HG02798 (cell line): ENCODE measurements around the gene MTM1.

Source experiments
- ATAC-seq: cut with Tn5 transposase; IDR thresholded peaks from one replicate; pipeline ENCODE4 v1.9.1; 2021; ENCODE audit warnings: mild to moderate bottlenecking; ENCODE audit not compliant: unreplicated experiment, poor library complexity

The MTM1 gene

DNA sequence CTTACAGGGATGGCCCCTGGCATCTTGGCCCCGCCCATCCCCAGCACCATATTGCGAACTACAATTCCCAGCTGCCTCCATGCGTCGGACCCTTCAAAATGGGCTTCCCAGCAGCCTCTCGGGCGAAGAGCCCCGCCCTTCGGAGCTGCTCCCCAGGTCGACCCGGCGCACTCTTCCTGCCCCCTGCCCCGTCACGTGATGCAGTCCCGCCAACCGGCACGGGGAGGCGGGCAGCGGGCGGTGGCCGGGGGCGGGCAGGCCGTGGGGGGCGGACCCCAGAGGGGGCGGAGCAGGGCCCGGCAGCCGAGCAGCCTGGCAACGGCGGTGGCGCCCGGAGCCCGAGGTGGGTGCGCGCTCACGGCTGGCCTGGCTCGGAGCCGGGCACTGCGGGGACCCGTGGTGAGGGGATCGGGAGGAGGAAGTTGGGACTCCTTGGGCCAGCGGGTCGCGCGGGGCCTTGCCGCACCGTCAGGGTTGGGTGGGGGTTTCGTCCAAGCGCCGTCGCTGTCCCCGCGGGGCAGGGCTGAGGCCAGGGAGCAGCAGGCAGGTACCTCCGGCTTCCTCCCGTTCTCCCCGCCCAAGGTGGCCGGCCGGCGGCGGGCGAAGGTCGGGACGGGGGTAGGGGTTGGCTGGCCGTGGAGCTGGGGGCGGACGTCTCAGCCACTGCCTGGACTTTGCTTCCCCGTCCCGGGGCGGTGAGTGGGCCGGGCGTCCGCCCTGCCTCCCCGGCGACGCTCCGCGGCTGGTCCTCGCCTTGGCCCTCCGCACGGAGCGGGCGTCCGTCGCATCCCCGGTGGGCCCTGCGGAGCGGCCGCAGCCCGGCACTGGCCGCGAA, at the start of gene MTM1:
MTM1 (plus strand) TSS at position 302 of the 835 bp plus-strand sequence. CDS start 23,994 bp downstream, outside the sequence.
- peak; percentile 97 for ATAC-seq

DNA sequence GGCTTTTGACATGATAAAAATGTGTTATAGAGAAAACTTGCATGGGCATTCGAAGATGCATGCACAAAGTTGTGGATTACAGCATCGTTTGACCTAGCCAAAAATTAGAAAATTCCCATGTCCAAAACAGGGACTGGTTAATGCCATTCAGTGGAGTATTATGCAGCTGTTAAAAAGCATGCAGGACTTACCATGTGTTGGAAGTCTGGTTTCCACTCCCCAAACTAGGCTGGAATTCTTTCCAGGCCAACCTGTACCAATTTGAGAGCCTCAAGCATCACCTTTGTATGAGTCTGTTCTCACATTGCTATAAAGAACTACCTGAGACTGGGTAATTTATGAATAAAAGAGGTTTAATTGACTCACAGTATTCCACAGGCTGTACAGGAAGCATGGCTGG, 45.9 kb upstream of the MTM1 start:
- no peak for ATAC-seq

DNA sequence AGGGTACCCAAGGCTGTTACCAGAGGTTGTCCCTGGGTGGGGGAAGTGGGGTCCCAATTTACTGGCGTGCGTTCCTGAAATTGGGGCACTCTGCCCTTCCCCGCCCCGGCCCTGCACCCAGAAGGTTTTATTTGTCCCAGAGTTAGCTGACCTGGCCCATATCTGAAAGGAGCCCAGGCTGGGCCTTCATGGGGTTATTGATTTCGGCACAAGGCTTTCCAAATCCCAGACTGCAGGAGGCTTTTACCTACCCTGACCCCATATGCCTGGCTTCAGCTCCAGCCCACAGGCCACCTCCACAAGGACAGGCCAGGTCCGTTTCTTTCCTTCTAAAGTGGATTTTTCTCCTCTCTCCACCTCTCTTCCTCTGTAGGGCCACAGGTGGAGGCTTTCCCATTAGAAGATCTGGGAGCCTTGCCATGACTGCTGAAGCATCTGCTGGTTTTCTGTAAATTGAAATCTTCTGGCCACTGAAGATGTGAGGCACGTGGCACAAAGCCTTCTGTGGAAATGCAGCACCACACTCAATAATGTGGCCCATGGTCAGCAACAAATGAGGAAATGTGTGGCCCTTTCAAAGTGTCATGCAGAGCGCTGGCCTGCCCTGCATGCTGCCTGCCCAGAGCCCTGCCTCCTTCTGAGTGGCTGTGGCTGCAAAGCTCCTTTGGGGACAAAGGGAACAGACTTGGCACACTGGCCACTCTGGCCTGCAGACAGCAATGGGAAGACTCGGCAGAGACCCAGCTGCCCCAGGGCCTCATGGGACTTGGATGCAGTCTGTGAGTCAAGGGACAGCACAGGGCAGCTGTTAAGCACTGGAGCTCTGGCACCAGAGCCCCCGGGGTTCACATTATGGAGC, 43.1 kb upstream of the MTM1 start:
- ATAC-seq: no peak

DNA sequence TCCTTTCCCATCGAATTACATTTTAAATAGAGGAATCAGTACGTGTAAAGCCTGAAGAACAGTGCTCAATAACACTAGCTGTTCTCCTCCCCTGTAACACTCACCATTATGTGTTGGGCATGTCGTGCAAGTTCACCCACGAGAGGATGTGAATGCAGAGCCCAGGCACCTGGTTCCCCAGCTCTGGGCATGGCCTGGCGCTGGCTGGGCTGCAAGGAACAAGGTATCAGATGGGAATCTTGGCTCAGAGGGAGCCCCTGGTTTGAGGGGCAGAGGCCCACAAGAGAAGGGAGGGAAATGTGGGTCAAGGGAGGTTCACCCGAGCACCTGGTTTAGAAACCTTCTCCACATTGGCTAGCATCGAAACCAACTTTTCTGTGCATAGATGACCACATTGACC, 41.7 kb upstream of the MTM1 start:
- ATAC-seq: no peak

DNA sequence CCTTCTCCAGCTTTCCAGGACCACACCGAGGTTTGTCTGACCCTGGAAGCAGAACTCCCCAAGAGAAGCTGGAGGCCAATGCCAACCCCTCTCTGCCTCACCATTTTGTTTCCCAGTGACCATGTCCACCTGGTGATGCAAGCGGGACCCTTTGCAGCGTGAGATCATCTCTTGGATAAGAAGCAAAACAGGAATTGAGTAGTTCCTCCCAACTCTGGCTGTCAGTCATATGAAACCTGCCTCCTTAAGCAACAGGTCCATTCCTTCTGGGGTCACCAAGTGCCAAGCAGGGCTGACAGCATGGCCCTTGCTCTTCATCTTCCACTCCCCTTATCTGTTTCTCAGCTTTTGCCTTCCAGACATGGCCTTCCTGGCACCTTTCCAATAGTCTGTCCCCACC, 41.3 kb upstream of the MTM1 start:
- no peak for ATAC-seq

DNA sequence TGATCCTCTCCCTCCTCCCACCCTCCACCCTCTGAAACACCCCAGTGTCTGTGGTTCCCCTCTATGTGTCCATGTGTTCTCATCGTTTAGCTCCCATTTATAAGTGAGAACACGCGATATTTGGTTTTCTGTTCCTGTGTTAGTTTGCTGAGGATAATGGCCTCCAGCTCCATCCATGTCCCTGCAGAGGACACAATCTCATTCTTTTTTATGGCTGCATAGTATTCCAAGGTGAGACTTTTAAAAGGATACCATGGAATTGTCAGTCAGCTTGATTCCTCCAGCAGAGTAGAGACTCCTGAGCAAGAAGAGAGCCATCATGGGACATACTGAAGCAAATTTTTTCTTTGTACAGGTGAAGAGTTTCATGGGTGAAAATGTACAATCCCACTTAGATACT, 38.8 kb upstream of the MTM1 start:
- ATAC-seq: no peak

DNA sequence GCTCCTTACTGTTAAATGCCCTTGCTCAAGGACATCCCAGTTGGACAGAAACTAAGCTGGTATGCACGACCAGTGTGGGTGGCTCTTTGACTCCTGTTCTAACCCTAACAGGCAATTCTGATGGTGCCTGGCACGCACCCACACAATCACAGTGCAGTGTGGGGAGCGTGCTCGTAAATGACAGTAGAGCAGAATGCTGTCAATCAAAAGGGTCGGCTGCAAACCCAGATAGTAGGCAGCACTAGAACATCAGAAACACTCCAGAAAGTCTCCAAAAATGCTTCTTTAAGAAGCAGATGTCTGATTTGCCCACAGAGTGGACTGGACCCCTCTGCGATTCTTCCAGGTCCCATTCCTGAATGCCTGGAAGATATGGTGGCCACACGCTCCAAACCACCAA, 37.6 kb upstream of the MTM1 start:
- ATAC-seq: no peak

DNA sequence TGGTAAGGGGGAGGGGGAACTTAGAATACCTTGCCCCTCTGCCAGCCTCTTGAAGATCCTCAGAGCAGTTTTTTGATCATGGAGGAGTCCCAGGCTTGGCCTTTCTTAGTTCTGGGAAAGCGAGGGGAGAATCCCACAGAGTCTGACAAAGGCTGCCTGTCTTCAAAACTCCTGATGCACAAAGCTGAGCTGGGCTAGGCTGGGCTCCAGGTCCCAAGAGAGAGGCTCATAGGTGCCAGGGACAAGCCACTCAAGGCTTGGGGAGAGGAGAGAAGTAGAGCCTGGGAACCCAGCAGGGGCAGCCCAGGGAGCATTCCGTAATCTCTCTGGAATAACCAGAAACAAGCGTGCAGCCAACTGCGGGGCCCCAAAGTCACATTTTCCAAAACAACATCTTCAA, 37.0 kb upstream of the MTM1 start:
- ATAC-seq: no peak

DNA sequence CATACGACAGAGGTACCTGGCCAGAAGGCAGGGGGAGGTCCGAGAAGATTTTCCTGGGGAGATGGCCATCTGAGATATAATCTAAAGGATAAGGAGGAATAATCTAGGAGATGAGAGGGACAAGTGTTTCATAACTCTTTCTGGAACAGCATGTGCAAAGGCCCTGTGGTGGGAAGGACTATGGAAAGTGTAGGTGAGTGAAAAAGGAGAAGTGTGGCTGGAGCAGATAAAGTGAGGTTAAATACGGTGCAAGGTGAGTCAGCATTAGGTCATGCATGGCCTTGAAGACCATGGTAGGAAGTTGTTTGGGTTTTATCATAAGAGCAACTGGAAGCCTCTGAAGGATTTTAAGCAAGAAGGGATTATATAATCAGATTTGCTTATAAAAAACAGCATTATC, 34.6 kb upstream of the MTM1 start:
- ATAC-seq: no peak

DNA sequence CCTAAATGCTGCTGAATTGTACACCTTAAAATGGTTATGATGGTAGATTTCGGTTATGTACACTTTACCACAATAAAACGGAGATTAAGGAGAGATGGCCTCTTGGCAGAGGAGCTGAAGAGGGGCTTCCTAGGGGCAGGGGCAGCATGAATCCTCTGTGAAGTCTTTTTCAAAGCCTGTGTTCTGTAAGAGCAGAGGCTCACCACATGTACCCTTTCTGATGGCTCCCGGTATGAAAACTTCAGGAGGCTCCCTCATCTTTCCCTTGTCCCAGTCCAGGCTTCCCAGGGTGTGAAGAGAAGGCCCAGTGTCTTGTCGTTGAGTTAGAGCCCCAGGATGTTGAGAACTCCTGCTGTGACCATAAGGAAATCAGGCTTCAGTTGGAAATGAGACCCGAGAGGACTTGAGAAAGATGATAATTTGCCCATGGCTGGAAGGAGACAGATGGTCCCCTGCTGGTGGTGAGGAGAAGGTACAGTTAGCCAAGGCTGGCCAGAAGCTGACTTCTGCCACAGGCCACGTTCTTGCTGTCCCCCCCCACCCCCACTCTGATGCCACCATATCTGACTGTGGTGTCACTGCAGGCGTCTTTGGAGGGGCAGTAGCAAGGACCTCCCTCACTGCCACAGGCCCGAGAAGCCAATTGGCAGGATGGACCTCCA, 31.8 kb upstream of the MTM1 start:
- no peak for ATAC-seq

DNA sequence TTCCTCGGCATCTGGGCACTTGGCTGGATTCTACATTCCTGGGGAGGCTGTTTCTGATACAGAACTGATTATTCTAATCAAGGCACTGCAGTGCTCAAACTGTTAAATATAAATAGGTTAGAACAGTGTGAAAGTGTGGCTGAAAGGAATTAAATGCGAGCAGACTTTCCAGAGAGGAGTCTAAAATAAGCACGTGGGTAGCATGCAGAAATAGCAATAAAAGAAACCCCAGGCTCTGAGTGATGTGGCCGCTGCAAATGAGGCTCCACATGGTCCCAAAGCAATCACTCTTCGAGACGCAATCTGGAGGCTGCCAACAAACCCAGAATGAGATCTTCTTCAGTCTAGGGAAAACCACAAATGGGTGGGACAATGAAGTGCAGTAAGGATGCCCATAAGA, 30.6 kb upstream of the MTM1 start:
- ATAC-seq: no peak

DNA sequence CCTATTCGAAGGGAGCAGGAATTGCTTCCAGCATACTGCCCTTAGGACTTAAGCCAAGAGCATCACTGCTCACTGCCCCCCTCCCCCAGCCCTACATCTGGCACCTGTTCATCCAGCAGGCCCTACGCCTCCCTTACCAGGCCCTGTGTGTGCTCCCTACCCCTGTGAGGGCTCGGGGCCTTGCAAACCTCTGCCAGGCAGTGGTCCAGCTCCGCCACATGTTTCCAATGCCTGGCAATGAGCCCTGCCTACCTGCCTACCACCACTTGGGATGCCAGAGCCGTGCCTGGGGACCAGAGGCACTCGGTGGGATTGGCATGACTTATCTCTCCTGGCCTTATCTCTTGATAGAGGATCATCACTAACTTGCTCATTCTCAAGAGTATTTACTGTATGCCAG, 27.5 kb upstream of the MTM1 start:
- no peak for ATAC-seq

DNA sequence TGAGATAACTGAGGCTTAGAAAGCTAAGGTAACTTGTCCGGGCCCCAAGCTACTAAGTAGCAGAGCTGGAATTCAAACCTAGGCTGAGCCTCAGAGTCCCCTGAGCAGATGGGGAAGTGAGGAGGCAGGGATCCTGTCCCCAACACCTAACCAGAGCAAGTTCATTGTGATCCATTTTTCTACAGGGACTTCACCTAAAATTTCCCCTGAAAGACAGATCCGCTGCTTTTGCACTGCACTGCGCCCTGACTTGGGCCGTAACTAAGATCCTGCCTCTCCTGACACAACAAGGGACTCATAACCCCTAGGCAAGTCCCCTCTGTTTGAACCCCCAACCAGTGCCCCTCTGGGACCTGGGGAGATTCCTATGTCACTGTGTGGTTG, 25.6 kb upstream of the MTM1 start:
- peak; percentile 26 for ATAC-seq

DNA sequence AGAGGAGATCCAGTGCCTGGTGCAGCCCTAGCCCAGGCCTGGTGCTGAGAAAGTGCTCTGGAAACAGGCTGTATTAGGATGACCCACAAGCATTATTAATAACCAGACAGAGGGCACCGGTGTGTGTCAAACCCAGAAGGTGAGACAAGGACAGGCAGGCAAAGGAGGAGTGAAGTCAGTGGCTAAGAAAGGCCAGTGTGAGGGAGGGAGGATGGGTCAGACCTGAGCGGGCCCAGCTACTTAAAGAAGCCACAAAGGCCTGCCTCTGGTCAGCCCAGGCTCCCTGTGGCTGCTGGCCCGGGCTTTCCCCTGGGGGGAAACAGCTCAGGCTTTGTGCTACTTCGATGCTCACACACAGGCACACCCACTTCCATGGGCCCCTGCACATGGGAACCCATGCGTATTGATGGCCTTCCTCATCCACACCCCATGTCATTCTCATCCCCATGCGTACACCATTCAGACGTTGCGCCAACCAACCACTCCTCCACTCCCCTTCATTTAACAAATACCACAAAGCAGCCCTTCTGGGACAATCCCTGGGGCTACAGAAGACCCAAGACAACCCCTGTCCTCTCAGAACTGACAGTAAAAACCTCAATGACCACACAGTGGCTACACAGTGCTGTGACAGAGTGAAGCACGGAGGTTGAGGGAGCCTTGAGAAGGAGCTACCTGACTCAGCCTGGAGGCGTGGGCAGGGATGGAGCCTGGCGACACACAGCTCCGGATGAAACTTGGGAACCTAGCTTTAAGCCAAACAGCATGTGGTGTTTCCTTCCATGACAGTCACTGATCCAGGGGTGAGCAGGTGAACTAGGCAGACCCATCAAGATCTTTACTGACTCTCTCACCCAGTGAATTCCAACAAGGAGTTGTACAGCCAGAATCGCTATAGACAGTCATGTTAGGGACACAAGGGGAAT, 24.9 kb upstream of the MTM1 start:
- ATAC-seq: peak; percentile 45

DNA sequence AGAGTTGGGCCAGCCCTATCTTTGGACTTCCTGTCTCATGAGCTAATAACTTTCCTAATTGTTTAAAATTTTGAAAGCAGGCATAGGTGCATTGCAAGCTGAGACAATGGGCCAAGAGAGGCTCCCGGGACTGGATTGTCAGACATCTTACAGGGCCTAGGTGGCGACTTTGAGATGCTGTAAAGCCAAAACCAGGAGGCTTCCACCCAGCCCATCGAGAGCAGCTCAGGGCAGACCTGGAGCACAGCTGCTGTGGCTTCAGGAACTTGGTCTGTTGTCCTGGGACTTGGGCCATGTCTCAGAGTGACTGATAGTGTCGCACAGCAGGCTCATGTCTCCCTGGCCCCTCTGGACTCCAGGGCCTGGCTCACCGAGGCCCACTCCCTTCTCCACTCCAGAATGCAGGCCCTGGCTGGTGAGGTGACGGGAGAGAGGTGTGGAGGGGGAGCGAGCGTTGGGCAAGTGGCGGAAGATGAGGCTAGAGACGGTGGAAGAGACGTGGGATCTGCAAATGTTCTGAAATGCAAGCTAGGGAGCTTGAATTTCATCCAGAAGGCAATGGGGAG, 24.1 kb upstream of the MTM1 start:
- no peak for ATAC-seq

DNA sequence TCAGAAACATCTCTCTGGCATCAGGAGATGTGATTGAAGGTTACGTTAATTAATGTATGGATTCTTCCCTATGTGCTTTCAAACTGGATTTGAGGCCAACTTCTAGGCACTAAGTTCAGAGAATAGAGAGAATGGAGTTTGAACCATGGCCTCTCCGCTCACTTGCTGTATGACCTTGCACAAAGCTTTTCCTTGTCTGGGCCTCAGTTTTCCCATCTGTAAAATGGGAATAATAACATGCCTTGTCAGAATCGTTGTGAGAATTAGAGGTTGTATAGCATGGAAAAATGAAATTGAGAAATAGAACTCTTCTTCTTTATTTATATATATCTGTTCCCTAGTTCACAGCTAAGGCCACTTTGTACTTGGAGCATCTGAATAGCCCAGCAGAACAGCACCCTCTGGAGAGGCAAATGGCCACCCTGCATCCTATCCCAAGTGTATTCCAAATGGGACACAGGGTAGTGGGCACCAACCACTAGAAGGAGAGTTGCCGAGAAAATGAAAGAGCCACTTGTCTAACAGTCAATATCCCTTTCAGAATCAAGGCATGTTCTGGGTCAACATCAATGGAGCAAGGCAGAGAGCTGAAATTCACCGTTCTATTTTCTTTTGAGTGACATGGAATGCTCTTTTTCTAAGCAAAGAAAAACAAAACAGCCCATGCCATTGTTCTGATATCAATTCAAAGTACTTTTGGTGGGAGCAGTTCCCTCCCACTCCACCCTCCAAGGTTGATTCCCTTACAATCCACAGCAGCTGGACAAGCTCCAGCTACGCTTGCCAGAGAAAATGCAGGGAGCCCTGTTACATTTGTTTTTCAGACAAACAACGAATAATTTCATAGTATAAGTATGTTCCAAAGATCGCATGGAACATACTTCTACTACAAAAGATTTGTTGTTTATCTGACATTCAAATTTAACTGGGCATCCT, 23.3 kb upstream of the MTM1 start:
- ATAC-seq: no peak

DNA sequence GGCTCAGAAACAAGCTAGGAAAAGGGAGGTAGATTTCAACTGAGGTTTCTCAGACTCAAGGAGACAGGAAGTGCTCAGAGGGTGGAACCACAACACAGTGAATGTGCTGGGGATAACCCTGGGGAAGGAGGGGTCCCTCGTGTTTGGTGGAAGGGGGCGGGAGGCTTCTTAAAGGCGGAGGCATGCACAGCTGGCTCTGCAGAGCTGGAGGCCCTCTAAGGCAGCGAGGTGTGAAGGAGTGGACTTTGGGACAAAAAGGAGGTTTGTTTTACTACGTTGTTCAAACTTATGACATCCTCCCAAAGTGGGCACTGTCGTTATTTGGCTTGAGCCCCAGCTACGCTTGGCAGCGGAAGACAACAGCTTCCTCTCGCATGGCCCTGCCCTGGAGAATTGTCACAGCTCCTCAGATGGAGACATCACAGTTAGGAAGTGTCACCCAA, 21.7 kb upstream of the MTM1 start:
- no peak for ATAC-seq

DNA sequence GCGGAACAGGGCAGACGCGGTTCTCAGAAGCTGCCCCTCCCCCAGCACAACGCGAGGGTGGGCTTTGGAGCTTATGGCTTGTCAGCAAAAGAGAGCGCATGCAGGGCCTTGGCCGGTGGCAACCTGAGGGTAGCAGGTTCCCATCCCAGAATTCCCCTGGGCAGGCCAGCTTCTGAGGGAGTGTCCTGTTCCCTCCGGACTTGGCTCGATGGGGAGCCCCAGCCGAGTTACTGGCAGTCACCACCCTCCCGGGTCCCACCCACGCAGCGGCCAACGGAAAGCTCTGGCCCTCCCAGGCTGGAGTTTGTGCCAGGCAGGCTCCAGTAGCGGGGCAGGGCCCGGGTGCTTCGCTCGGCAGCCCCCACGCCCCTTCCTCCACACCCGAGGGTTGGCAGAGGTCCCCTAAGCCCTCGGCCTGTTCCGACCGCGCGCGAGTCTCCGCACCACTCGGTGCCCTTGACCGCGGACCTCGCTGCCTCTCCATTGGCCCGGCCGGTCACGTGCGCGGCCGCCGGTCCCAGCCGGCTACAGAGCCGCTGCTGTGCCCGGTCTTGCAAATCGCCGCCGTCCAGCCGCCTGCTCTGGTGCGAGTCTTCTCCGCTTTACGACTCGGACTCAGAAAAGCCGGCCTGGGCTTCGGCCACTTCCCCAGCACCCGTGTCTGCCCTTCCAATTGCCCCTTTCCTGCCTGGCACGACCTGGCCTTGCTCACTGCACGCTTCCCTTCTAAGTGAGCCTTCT, 20.9 kb upstream of the MTM1 start:
- peak; percentile 79 for ATAC-seq
